Islet of Langerhans (tissue), 1 donor: ENCODE results near the gene ASF1B.

Source experiments
- FAIRE-seq: peaks from one replicate; lab custom pipeline; 2011; peaks lifted over from hg19 to GRCh38; lab: Jason Lieb, UNC

The ASF1B gene

GRCh38 chr19:14135985-14136508, 342 bp downstream of the ASF1B start:
- FAIRE-seq = no peak

- no peak for FAIRE-seq
Measured at GRCh38 chr19:14135355-14135754, 1.0 kb downstream of the ASF1B start.

- FAIRE-seq = no peak
Measured at GRCh38 chr19:14127929-14128509, 8.4 kb downstream of the ASF1B start.

GRCh38 chr19:14127176-14127575, 9.2 kb downstream of the ASF1B start:
- FAIRE-seq = no peak

- FAIRE-seq = no peak
Measured at GRCh38 chr19:14122924-14123323, 13.5 kb downstream of the ASF1B start.

- no peak for FAIRE-seq
Measured at GRCh38 chr19:14120497-14120780, 15.9 kb downstream of the ASF1B start.

GRCh38 chr19:14119644-14120496, 16.5 kb downstream of the ASF1B start:
- FAIRE-seq = no peak

GRCh38 chr19:14119146-14119545, 17.2 kb downstream of the ASF1B start:
- no peak for FAIRE-seq

GRCh38 chr19:14118165-14119051, 18.0 kb downstream of the ASF1B start:
- FAIRE-seq = no peak

GRCh38 chr19:14117668-14118164, 18.7 kb downstream of the ASF1B start, which contains the start of gene PRKACA:
PRKACA (minus strand) TSS chr19:14117762; CDS start chr19:14117547, 215 bp downstream.
- peak; percentile 5 for FAIRE-seq

- FAIRE-seq = no peak
Measured at GRCh38 chr19:14116918-14117578, 19.3 kb downstream of the ASF1B start.

- FAIRE-seq = no peak
Measured at GRCh38 chr19:14116525-14116917, 19.9 kb downstream of the ASF1B start.

- no peak for FAIRE-seq
Measured at GRCh38 chr19:14115756-14116155, 20.6 kb downstream of the ASF1B start.

GRCh38 chr19:14114854-14115253, 21.5 kb downstream of the ASF1B start:
- no peak for FAIRE-seq

- FAIRE-seq = no peak
Measured at GRCh38 chr19:14114439-14114838, 21.9 kb downstream of the ASF1B start.

- FAIRE-seq = no peak
Measured at GRCh38 chr19:14113762-14114414, 22.5 kb downstream of the ASF1B start.

GRCh38 chr19:14112809-14113385, 23.5 kb downstream of the ASF1B start:
- no peak for FAIRE-seq

GRCh38 chr19:14112051-14112808, 24.2 kb downstream of the ASF1B start:
- no peak for FAIRE-seq

GRCh38 chr19:14111486-14111885, 24.9 kb downstream of the ASF1B start:
- no peak for FAIRE-seq

GRCh38 chr19:14110650-14111049, 25.7 kb downstream of the ASF1B start:
- no peak for FAIRE-seq
